ENCODE results near the gene NLGN3.

Gene NLGN3

DNA sequence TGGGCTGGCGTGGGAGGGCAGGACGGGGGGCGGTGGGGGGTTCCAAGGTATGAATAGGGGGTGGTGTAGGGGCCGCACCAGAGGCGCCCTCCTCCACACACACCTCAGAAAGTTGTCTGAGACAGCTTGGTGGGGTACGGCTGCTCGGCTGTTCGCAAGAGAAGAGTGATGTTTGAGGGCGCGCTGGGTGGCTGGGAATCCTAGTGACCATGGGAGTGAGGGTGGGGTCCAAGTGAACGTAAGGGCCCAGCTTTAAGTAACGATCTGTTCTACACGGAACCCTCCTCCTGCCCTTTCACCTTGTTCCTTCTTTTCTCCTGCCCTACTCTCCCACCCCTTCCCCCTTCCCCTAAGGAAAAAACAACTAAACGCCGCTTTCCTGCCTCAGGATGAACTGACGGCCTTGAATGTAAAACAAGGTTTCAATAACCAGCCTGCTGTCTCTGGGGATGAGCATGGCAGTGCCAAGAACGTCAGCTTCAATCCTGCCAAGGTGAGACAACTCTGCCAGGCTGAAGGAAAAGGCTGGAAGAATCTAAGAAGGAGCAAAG lies 25.6 kb upstream of the NLGN3 start:
- no peak for DNase-seq

GRCh38 chrX:71128166-71128833 lies 16.3 kb upstream of the NLGN3 start:
- no peak for DNase-seq

DNA sequence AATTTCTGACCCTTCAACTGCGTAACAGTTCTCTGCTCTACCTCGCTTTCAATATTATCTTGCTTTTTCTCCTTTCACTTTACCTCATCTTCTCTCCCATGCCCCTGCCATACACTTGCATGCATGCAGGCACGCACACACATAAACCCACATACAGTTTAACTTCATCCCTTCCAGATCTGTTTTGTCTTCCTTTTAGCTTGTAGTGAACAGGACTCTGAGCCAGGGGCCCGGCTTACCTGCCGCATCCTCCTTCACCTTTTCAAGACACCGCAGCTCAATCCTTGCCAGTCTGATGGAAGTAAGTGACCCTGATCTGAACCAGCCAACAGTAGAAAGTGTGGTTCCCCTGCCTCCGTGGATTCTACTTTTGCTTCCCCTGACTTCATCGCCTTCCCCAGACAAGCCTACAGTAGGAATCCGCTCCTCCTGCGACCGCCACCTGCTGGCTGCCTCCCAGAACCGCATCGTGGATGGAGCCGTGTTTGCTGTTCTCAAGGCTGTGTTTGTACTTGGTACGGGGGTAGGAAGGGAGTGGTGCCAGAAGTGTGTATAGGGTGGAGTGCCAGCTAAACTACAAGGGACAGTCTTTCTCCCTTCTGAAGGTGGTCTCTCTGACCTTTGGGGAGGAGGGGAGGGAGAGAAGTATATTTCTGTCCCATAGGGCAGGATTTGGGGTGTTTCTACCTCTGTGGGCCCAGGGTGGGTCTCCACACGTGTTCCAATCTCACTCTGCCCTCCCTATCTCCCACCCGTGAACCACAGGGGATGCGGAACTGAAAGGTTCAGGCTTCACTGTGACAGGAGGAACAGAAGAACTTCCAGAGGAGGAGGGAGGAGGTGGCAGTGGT lies 15.5 kb upstream of the NLGN3 start:
- peak; percentile 50 to 57 for DNase-seq

- DNase-seq: no peak
Measured at GRCh38 chrX:71131510-71131909, 13.1 kb upstream of the NLGN3 start.

DNA sequence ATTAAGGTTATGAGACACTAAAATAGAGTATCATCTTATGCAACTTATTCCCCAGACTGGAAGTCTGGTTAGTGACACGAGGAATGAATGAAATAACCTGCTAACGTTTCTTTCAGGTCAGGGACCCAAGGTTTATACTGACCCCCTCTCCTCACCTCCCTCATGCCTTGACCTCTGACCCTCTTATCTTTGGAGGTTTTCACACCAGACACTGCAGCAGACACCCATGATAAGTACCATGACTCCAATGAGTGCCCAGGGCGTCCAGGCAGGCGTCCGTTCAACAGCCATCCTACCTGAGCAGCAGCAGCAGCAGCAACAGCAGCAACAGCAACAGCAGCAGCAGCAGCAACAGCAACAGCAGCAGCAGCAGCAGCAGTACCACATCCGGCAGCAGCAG lies 4.2 kb upstream of the NLGN3 start:
- DNase-seq: no peak

DNA sequence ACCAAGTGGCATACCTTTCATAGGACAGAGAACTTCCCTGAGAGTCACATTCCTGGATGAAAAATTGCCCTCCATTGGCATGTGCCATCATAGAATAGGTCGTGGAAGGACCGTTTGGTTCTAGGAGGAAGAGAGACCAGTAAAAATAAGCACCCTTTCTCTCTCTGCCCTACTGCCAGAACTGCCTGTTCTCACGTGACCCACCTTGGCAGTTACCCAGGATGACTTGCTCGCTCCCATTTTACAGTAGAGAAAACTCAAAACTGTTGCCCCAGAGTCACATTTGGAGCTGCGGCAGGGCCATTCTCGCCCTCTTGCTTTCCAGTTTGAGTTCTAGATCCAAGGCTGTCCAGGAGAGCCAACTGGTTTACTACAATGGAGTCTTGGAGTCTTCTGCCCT lies 1.1 kb upstream of the NLGN3 start:
- no peak for DNase-seq

DNA sequence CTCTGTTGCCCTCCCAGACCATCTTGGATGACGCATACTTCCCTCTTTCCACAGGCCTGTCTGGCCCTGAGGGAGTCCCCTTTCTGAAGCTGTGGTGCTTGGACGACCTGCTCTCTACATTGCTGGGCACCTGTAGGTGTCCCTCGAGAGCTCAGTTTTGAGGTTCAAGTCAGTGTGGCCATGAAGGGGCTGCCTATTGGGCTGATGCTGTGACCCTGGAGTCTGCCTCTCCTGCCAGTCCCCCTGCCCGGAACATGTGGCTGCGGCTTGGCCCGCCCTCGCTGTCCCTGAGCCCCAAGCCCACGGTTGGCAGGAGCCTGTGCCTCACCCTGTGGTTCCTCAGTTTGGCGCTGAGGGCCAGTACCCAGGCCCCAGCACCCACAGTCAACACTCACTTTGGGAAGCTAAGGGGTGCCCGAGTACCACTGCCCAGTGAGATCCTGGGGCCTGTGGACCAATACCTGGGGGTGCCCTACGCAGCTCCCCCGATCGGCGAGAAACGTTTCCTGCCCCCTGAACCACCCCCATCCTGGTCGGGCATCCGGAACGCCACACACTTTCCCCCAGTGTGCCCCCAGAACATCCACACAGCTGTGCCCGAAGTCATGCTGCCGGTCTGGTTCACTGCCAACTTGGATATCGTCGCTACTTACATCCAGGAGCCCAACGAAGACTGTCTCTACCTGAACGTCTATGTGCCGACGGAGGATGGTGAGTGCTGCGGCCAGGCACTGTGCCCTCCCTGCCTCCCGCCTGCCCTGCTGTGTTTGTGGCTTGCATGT lies 3.0 kb downstream of the NLGN3 start:
- DNase-seq: peak; percentile 4 to 5

DNA sequence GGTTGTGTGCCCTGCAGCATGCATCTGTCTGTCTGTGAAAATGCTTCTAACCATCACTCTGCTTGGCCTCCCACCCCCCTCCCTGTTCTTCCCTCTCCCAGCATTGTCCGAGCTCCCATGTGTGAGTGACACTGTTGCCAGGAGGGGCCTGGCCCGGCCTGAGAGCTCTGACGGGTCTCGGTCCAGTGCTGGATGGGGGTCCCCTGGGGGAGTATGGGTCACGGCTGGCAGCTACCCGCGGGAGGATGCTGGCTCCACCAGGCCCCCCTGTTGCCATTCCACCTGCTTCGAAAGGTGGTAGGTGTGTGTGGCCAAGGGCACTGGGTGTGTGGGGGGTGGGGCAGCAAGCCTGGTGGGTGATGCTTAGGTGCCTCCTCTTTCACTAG lies 3.6 kb downstream of the NLGN3 start:
- no peak for DNase-seq

DNA sequence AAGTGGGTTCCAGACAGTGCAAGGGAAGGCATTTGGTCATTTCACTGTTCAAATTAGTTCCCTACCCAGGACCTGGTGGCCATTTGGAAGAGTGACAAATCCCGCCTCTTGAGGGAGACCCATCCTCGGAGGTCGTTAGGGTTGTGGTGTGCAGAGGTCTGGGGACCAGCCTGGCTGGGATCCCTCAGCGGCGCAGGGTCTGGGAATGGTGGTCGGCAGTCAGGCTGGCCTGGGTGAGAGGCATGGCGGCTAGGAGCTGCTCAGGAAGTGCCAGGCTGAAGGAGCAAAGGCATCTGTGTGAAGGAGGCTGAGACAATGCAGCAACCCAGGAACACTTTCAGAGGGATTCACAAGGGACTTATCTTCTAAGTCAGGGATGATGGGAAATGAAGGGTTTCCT lies 6.7 kb downstream of the NLGN3 start:
- no peak for DNase-seq

GRCh38 chrX:71154196-71154595 lies 9.6 kb downstream of the NLGN3 start:
- no peak for DNase-seq

GRCh38 chrX:71154641-71155040 lies 10.0 kb downstream of the NLGN3 start:
- DNase-seq: no peak

- no peak for DNase-seq
Measured at GRCh38 chrX:71158603-71159002, 14.0 kb downstream of the NLGN3 start.

DNA sequence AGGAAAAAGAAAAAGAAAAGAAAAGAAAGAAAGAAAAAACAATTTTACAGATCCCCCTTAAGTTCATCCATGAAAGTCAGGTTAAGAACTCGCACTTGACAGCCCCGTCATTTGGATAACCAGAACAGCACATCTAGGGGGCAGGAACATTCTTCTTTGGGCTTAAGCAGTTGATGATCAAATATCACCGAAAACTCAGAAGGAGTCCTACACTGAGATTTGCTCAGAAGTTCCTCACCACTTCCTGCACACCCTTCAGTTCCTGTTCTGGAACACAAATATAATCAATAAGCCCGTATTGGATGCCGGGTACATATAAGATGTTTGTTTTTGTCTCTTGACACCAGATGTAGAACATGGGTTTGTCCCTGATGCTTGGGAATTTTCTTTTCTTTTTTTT lies 14.7 kb downstream of the NLGN3 start:
- DNase-seq: no peak

GRCh38 chrX:71160475-71160874 lies 15.8 kb downstream of the NLGN3 start:
- DNase-seq: no peak

DNA sequence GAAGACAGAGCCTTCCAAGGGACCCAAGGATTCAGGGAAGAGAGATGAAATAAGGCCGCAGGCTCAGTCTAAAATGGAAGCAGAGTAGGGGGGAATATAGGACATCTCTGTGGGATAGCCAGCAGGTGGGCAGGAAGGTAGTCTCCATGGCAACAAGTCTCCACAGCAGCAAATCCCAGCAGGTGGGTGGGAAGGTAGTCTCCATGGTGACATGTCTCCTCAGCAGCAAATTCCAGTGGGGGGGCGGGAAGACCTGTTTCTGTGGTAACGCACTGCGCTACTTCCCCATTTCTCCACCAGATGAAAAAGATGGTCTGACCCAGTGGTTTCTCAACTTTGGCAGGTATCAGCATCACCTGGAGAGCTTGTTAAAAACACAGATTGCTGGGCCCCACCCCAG lies 18.3 kb downstream of the NLGN3 start:
- DNase-seq: no peak

- DNase-seq: no peak
Measured at GRCh38 chrX:71164071-71164470, 19.4 kb downstream of the NLGN3 start.

- DNase-seq: no peak
Measured at GRCh38 chrX:71166461-71166860, 21.8 kb downstream of the NLGN3 start.

DNA sequence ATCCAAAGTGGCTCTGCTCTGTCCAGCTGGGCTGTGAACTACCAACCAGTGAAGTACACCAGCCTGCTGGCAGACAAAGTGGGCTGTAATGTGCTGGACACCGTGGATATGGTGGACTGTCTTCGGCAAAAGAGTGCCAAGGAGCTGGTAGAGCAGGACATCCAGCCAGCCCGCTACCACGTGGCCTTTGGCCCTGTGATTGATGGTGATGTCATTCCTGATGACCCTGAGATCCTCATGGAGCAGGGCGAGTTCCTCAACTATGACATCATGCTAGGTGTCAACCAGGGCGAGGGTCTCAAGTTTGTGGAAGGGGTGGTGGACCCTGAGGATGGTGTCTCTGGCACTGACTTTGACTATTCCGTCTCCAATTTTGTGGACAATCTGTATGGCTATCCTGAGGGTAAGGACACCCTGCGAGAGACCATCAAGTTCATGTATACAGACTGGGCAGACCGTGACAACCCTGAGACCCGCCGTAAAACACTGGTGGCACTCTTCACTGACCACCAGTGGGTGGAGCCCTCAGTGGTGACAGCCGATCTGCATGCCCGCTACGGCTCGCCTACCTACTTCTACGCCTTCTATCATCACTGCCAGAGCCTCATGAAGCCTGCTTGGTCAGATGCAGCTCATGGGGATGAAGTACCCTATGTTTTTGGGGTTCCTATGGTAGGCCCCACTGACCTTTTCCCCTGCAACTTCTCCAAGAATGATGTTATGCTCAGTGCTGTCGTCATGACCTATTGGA lies 22.6 kb downstream of the NLGN3 start:
- DNase-seq: no peak

GRCh38 chrX:71168134-71168533 lies 23.5 kb downstream of the NLGN3 start:
- DNase-seq: no peak

- no peak for DNase-seq
Measured at GRCh38 chrX:71169586-71169985, 24.9 kb downstream of the NLGN3 start.

GRCh38 chrX:71170660-71171059 lies 26.0 kb downstream of the NLGN3 start:
- DNase-seq: no peak

DNA sequence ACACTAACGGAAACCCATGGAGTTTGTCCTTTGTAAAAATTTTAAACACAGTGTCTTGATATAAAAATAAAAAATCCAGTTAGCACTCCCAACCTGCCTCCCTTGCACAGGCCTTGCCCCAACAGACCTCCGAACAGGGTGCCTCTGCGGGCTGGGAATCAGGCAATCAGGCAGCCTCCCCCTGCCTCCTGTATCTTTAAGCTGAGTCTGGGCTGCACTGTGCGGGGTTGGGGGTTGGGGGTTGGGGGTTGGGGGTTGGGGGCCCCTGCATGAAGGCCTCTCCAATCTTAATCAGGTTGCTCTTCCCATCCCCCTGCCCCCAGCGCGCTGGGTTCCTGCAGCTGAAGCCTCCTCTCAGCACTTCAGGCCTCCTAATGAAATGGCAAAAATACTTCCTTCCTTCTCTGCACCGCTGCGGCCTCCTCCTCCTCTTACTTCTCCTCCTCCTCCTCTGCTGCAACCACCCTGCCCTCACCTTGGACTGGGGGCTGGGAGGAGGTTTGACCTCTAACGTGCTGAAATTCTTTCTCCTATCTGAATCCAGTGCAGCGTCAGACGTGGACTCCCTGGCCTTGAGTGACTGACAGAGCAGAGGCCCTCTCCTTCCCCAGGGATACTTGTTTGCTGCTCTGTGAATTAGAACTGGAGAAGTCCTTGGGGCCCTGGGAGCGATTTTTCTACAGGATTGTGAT lies 26.6 kb downstream of the NLGN3 start:
- peak; percentile 16 to 53 for DNase-seq

Data from Kasumi-1 (cell line).